WTC11 (cell line): Measurements from ENCODE around the gene KIF27.

Experiments
- ATF3 ChIP-seq: sonication (generic); formaldehyde crosslinking; conservative IDR thresholded peaks from 2 replicates; pipeline ENCODE4 v1.8.1; 2022; ENCODE audit warnings: mild to moderate bottlenecking, missing genetic modification reagents
- CTCF ChIP-seq: fragments of 200-600 bp; IDR thresholded peaks from 2 replicates; pipeline ENCODE4 v1.8.0; 2022; ENCODE audit warnings: antibody characterized with exemption
- ELF4 ChIP-seq: sonication (generic); formaldehyde crosslinking; IDR thresholded peaks from 2 replicates; pipeline ENCODE4 v1.8.1; 2022; ENCODE audit warnings: low read depth, mild to moderate bottlenecking, moderate library complexity, missing genetic modification reagents
- TP53 ChIP-seq: sonication (generic); formaldehyde crosslinking; IDR thresholded peaks from 2 replicates; pipeline ENCODE4 v1.8.1; 2023; ENCODE audit warnings: mild to moderate bottlenecking, missing genetic modification reagents
- ZBTB21 ChIP-seq: sonication (generic); formaldehyde crosslinking; IDR thresholded peaks from 2 replicates; pipeline ENCODE4 v1.8.1; 2023; ENCODE audit warnings: mild to moderate bottlenecking, missing genetic modification reagents, borderline replicate concordance
- ZNF532 ChIP-seq: fragments of 250-450 bp; sonication (Bioruptor Pico); IDR thresholded peaks from 2 replicates; pipeline ENCODE4 v1.9.0; 2021; ENCODE audit warnings: mild to moderate bottlenecking, borderline replicate concordance
- TF ChIP-seq, protein P1 (sequence below): sonication (generic); formaldehyde crosslinking; IDR thresholded peaks from 2 replicates; pipeline ENCODE4 v1.8.0; 2022; ENCODE audit warnings: mild to moderate bottlenecking, missing genetic modification reagents
- TF ChIP-seq, protein P2 (sequence below): sonication (generic); formaldehyde crosslinking; IDR thresholded peaks from 2 replicates; pipeline ENCODE4 v1.8.1; 2023; ENCODE audit warnings: mild to moderate bottlenecking, missing genetic modification reagents, moderate library complexity

GRCh38 chr9:83933790-83934189 lies 12.6 kb upstream of the KIF27 start:
- TF ChIP-seq CTCF (no peak), ELF4 (no peak), ATF3 (CRISPR knock-in tag) (no peak), TP53 (CRISPR knock-in tag) (no peak), ZBTB21 (no peak), ZNF532 (CRISPR knock-in tag) (no peak)
- TF ChIP-seq, protein P1, sequence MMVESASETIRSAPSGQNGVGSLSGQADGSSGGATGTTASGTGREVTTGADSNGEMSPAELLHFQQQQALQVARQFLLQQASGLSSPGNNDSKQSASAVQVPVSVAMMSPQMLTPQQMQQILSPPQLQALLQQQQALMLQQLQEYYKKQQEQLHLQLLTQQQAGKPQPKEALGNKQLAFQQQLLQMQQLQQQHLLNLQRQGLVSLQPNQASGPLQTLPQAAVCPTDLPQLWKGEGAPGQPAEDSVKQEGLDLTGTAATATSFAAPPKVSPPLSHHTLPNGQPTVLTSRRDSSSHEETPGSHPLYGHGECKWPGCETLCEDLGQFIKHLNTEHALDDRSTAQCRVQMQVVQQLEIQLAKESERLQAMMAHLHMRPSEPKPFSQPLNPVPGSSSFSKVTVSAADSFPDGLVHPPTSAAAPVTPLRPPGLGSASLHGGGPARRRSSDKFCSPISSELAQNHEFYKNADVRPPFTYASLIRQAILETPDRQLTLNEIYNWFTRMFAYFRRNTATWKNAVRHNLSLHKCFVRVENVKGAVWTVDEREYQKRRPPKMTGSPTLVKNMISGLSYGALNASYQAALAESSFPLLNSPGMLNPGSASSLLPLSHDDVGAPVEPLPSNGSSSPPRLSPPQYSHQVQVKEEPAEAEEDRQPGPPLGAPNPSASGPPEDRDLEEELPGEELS (CRISPR knock-in tag), result no peak
- TF ChIP-seq, protein P2, sequence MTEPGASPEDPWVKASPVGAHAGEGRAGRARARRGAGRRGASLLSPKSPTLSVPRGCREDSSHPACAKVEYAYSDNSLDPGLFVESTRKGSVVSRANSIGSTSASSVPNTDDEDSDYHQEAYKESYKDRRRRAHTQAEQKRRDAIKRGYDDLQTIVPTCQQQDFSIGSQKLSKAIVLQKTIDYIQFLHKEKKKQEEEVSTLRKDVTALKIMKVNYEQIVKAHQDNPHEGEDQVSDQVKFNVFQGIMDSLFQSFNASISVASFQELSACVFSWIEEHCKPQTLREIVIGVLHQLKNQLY (CRISPR knock-in tag), result no peak
